Measurements from ENCODE around the gene PARG.

PARG gene

DNA sequence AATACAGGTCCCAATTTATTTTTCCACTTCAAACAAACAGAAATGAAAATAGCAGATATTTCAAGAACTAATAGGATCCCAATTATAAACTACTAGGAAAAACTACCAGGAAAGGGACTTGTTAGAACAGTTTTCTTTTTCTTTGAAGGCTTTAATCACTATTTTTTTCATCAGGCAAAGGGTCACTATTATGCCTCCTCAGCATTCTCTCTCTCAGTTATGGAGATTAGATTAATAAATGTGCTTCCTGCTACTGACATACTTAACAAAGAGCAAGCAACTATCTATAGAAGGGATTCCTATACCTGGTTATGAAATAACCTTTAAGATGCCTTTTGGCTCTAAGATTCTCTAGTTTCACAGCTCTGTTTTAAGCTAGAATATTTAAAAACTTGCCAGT lies 108.7 kb downstream of the PARG start:
- ChIA-PET POLR2A (no interaction called here), CTCF (no interaction called here)
- TF ChIP-seq, protein P1, sequence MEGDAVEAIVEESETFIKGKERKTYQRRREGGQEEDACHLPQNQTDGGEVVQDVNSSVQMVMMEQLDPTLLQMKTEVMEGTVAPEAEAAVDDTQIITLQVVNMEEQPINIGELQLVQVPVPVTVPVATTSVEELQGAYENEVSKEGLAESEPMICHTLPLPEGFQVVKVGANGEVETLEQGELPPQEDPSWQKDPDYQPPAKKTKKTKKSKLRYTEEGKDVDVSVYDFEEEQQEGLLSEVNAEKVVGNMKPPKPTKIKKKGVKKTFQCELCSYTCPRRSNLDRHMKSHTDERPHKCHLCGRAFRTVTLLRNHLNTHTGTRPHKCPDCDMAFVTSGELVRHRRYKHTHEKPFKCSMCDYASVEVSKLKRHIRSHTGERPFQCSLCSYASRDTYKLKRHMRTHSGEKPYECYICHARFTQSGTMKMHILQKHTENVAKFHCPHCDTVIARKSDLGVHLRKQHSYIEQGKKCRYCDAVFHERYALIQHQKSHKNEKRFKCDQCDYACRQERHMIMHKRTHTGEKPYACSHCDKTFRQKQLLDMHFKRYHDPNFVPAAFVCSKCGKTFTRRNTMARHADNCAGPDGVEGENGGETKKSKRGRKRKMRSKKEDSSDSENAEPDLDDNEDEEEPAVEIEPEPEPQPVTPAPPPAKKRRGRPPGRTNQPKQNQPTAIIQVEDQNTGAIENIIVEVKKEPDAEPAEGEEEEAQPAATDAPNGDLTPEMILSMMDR (IDR thresholded peaks at IDR 0.05; ENCODE audit: control extremely low read depth, extremely low read depth, low read depth, missing control alignments): no peak
- DNase-seq (ENCODE audit: extremely low spot score): no peak

DNA sequence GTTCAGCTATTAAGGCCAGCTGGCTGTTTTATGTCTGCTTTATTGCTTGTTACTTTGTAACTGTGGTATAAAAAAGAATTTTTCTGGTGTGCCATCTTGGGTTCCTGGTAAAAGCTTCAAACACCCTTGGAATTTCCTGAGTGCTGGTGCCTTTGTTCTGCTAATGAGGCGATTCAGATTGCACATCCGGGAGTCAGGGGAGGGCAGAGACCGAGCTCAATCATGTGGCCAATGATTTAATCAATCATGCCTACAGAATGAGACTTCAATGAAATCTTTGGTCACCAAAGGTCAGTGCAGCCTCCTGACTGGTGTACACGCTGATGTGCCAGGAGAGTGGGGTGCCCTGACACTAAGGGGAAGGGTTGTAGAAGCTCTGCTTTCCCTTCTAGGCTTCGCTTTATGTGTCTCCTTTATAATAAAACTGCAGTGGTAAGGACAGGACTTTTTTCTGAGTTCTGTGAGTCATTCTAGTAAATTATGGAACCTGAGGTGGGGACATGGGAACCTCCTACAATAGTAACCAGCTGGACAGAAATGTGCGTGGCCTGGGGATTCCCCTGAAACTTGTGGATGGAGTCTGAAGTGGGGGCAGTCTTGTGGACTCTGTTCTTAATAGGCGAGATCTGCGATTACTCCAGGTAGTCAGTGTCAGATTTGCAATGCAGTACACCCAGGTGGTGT lies 110.3 kb downstream of the PARG start:
- ChIA-PET POLR2A (no interaction called here), CTCF (interaction anchor here (1.6 kb wide), 1 partner anchor 10 kb away, joined by 4 read pairs; no protein-coding TSS in a partner anchor)
- no peak for DNase-seq (ENCODE audit: extremely low spot score)
- TF ChIP-seq, protein P1 (IDR thresholded peaks at IDR 0.05; ENCODE audit: control extremely low read depth, extremely low read depth, low read depth, missing control alignments): no peak

DNA sequence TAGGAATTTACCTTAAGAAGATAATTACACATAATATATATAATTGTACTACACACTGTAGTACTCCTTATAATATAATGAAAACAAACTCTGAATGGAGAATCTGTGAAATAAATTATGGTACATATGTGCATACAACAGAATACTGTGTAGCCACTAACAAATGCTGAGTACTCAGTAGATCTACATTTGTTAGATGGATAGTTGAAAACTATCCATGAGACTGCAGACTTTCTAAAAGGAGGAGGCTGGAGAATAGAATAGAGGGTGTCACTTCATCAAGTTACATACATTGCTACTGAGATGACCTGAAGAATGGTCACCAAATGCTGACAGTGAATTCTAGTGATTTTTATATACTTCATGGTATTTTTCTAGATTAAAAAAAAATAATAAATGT lies 111.0 kb downstream of the PARG start:
- DNase-seq (ENCODE audit: extremely low spot score): no peak
- ChIA-PET CTCF (interaction anchor here (1.2 to 1.6 kb wide), 2 partner anchors 11 to 39 kb away, joined by 3 to 4 read pairs; no protein-coding TSS in a partner anchor), POLR2A (no interaction called here)
- TF ChIP-seq, protein P1 (IDR thresholded peaks at IDR 0.05; ENCODE audit: control extremely low read depth, extremely low read depth, low read depth, missing control alignments): no peak

DNA sequence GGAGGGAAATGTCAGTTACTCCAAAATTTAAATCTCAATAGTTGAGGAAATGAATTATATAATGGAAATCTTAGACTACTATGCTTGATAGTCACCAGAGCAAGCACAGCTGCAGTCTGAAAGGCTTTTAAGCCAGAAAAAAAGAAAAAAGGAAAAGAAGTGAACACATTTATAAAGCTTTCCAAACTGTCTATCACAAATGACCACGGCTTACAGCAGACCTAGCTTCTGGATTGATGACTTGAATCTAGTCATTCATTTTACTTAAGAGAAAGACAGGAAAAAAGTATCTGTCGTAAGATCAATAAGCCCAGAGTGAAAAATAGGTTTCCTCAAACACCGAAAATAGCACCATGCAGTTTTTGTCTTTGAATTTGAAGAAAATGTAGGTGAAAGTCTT lies 111.8 kb downstream of the PARG start:
- ChIA-PET CTCF (interaction anchor here (1.2 kb wide), 1 partner anchor 38 kb away, joined by 3 read pairs; no protein-coding TSS in a partner anchor), POLR2A (no interaction called here)
- TF ChIP-seq, protein P1 (IDR thresholded peaks at IDR 0.05; ENCODE audit: control extremely low read depth, extremely low read depth, low read depth, missing control alignments): no peak
- DNase-seq (ENCODE audit: extremely low spot score): no peak

DNA sequence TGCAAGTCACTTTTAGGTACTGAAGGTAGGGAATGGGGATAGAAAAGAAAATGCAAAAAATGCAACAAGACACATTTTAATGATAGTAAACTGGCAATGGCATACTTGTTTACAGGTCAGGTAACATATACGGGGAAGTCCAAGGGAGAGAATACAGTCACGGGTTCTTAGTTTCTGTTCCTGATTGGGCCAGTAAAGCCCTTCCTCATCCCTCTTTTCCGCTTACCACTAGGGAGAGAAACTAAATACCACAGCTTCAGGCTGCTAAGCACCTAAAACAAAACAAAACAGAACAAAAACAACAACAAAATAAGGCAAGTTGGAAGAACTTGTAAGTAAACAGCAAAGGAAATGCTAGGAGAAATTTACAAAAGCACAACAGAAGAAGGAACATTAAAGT lies 114.5 kb downstream of the PARG start:
- POLR2A ChIA-PET: no interaction called here
- DNase-seq (ENCODE audit: extremely low spot score): no peak
- TF ChIP-seq, protein P1 (IDR thresholded peaks at IDR 0.05; ENCODE audit: control extremely low read depth, extremely low read depth, low read depth, missing control alignments): no peak
- CTCF ChIA-PET: interaction anchor here (0.8 kb wide), 1 partner anchor 11 kb away, joined by 3 read pairs; no protein-coding TSS in a partner anchor

DNA sequence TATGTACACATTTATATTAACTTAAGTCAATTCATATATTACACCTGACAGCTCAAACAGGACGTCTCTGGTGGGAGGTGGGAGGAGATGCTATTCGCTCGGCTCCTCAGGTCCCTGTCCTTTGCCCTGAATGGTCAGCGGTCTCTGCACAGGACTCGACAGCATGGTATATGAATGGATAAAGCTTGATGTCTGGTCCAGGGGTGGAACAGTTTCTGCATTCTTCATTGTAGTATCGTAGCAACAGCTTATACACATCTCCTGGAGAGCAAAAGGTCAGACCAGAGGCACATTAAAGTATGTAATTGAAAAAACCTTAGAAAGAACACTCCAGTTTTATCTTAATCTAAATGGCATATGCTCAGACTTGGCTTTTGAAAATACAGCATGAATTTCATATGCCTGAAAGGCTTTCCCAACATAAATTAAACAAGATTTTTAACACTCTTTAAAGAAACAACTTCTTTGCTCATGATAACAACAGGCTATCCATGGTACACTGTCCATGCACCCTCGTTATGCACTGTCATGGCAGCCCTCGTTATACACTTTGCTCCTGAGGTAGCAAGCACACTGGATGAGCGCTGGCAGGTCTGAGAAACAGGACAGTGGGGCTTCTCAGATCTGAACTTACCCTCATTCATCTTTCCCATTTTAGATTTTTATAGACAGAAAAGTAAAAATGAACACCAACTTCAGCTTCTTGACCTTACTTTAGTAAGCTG lies 122.4 kb downstream of the PARG start:
- no peak for DNase-seq (ENCODE audit: extremely low spot score)
- TF ChIP-seq, protein P1 (IDR thresholded peaks at IDR 0.05; ENCODE audit: control extremely low read depth, extremely low read depth, low read depth, missing control alignments): no peak
- ChIA-PET CTCF (no interaction called here), POLR2A (no interaction called here)
